HUES6 (cell line): Measurements from ENCODE around the gene PDE10A.

Source experiments
- H3K27ac ChIP-seq: 2 replicates; pipeline ENCODE4 v1.7.0; 2013; ENCODE audit warnings: low read depth, mild to moderate bottlenecking, low read length, inconsistent platforms
- H3K27me3 ChIP-seq: 2 replicates; pipeline ENCODE4 v1.6.1; 2013; ENCODE audit warnings: low read length; ENCODE audit not compliant: control insufficient read depth, insufficient read depth
- H3K36me3 ChIP-seq: 2 replicates; pipeline ENCODE4 v1.6.1; 2013; ENCODE audit warnings: low read length; ENCODE audit not compliant: control insufficient read depth, insufficient read depth
- H3K4me1 ChIP-seq: 2 replicates; pipeline ENCODE4 v1.6.1; 2013; ENCODE audit warnings: low read length; ENCODE audit not compliant: control insufficient read depth, insufficient read depth
- H3K4me3 ChIP-seq: 2 replicates; pipeline ENCODE4 v1.5.1; 2013; ENCODE audit warnings: low read depth, low read length
- H3K9ac ChIP-seq: one replicate; pipeline ENCODE4 v1.6.1; 2013; ENCODE audit warnings: mild to moderate bottlenecking, low read length
- H3K9me3 ChIP-seq: 2 replicates; pipeline ENCODE4 v1.6.1; 2013; ENCODE audit warnings: low read depth, low read length; ENCODE audit not compliant: control insufficient read depth, insufficient read depth

The PDE10A gene

DNA sequence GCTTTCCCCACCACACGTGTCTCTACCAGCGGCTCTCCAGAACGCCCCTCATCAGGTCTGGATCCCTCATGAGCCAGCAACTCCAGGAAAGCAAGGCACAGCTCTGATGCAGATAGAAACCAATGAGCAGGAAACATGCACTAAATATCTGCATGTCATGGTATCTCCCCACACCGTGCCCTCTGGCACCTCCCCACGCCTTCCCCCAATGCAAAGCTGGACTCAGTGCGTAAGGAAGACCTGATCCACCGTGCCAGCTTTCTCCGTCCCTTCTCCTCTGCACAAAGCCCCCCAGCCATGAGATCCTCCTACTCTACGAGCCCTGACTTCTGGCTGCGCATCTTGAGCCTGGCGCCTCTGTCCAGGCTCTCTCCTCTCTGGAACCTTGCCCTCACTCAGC is 9.4 kb downstream of the PDE10A start:
- H3K4me3 ChIP-seq = no peak overlapping the region
- no peak overlapping the region for H3K9ac ChIP-seq
- H3K27ac ChIP-seq = no peak overlapping the region
- peaks cover 23% of the 10 kb centered on the region for H3K4me1 ChIP-seq
- peaks cover 46% of the 10 kb centered on the region for H3K27me3 ChIP-seq
- no peaks in the 10 kb centered on the region for H3K36me3 ChIP-seq
- no peaks in the 10 kb centered on the region for H3K9me3 ChIP-seq

DNA sequence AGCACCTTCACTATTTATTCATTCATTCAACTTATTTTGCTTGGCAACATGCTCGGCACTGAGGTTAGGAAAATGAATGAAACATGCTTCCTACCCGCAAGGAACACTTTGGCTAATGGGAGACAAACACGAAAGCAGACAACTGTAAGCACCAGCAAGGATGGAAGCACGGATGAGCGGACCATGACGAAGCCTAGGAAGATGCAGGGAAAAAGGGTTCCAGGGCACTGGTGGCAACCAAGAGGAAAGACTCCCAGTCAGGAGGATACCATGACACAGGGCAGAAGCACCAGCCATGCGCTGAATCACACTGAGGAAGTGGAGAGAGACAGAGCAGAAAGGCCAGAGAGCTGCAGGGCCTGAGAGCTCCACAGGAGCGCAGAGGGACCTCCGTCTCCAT is 9.8 kb downstream of the PDE10A start:
- Histone ChIP-seq H3K4me3 (no peak overlapping the region), H3K27ac (no peak overlapping the region), H3K4me1 (peaks cover 19% of the 10 kb centered on the region), H3K36me3 (no peaks in the 10 kb centered on the region), H3K9ac (no peak overlapping the region), H3K27me3 (peaks cover 42% of the 10 kb centered on the region), H3K9me3 (no peaks in the 10 kb centered on the region)

DNA sequence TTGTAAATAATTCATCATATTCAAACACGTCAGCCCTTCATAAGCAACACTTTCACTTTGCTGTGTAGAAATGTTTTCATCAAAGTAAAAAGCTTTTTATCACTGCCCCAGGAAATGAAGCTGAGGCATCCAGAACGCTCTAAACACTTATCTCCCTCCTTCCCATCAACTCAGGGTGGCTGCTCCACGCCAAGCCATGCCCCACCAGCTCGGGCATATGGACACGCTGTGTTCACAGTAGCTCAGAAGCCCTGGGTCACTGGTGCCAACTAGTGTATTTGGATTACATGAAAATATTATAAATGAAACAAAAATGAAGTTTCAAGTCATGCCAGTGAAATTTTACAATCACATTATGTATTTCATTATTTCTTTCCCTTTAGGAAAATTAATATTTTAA is 10.3 kb downstream of the PDE10A start:
- Histone ChIP-seq H3K36me3 (no peaks in the 10 kb centered on the region), H3K27me3 (peaks cover 37% of the 10 kb centered on the region), H3K9ac (no peak overlapping the region), H3K9me3 (no peaks in the 10 kb centered on the region), H3K4me3 (no peak overlapping the region), H3K4me1 (peaks cover 15% of the 10 kb centered on the region), H3K27ac (no peak overlapping the region)

DNA sequence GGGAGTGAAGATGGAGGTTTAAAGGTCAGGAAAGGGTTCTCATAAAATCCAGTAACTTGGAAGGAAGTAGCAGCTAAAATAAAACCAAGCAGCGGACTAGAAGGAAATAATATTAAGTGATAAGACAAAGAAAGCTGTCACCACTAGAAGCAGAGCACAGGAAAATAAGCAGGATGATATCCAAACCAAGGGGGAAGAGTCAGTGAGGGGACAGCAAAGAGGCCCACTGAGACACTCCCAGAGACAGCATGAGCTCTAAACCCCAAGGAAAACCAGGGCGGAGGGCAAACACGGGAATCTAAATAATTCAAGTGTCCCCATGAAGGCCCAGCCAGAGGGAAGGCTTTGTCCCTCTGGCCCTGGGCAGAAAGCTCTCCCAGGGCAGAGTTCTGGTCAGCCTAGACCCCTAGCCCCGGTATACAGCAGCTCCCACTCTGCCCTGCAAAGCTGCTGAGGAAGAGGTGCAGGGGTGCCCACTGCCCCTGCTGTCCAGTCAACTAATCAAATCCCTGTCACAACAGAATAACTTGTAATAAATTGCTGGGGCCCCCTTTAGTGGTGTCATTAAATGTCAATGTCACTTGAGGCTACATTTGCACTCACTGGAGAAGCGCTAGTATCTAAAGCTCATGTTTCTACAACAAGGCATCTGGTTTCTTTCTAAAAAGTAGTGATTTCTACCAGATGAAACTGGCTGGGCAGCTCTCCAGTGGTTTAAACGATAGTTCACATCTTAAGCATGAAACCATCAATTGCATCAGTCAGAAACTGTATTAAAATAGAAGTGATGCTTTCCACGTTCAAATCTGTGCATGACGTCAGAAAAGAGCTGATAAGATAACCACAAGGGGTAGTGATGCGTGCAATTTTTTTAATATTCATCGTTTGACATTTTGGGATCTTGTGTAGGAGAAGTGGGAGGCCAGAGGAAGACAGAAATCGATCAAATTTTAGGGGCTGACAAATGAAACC is 13.6 kb downstream of the PDE10A start:
- Histone ChIP-seq H3K36me3 (no peaks in the 10 kb centered on the region), H3K9me3 (no peaks in the 10 kb centered on the region), H3K9ac (no peak overlapping the region), H3K27ac (no peak overlapping the region), H3K4me3 (no peak overlapping the region), H3K27me3 (peaks cover 5% of the 10 kb centered on the region; the same call in 1 of the 2 replicates), H3K4me1 (no peaks in the 10 kb centered on the region)

DNA sequence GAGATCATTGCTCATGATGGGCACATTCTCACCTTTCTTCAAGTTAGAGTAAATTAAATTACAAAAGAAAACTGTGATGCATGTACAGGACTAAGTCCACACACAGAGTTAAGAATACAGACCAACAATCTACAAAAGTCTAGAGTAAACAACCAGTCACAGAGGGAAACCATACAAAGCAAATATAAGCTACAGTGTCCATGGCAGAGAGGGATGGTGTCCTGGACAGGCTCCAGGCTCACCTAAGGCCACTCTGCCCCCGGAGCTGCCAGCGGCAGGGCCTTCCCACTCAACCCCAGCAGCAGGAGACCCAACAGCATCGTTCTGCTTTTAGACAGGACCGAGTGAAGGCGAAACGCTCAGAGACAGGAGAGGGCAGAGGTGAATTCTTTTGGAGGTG is 16.0 kb downstream of the PDE10A start:
- Histone ChIP-seq H3K27ac (no peak overlapping the region), H3K4me1 (no peaks in the 10 kb centered on the region), H3K4me3 (no peak overlapping the region)

DNA sequence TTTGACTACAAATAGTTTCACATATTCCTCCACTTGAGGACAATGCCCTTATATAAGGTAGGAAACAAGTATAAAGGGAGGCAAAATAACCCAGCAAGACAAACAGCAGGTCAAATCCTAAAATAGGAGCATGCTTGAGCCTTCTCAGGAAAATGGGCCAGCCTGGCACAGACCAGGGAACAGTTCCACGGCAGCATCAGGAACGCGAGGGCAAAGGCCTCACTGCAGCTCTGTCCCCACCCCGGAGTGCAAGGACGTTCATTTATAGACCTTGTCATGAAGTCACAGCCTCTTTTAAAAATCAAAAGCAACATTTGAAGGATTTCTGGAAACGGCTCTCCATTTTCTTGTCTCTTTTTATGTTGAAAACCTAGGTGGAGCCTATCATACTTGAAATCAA is 17.1 kb downstream of the PDE10A start:
- no peaks in the 10 kb centered on the region for H3K36me3 ChIP-seq
- no peak overlapping the region for H3K9ac ChIP-seq
- H3K4me1 ChIP-seq = no peaks in the 10 kb centered on the region

More for the DNA sequence above, 16.0 kb downstream of the PDE10A start:
- Histone ChIP-seq H3K9me3 (no peaks in the 10 kb centered on the region), H3K36me3 (no peaks in the 10 kb centered on the region), H3K9ac (no peak overlapping the region), H3K27me3 (no peaks in the 10 kb centered on the region)

DNA sequence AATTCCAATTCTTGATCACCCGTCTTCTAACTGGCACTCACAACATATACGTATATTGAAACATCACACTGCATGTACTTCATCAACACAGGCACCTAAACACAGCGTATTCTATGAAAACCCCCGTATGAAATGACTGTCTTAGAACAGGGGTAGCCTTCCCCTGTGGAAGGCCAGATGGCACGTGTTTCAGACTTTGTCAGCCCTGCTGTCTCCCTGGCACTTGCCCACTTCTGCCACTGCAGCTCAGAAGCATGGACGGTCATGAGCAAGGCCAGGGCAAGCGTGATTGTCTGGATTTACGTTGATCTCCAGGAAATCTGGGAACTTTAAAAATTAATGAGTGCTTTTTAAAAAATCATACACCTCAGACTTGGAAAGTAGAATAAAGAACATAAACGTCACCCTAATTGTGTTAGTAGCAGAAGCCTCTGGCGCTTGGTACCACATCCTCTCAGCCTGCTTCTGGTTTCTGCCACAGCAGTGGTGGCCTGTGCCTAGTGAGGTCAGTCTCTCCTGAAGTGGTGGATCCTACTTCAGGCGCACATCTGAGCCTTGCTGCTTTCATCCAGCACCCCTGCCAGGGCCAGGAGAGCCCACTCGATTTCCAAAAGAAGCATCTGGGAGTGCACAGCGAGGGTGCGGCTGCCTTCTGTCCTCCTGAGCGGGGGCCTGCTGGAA is 18.3 kb downstream of the PDE10A start:
- Histone ChIP-seq H3K36me3 (no peaks in the 10 kb centered on the region), H3K9me3 (no peaks in the 10 kb centered on the region), H3K27me3 (no peaks in the 10 kb centered on the region), H3K27ac (no peak overlapping the region), H3K4me1 (no peaks in the 10 kb centered on the region), H3K9ac (no peak overlapping the region), H3K4me3 (no peak overlapping the region)

More for the DNA sequence above, 17.1 kb downstream of the PDE10A start:
- Histone ChIP-seq H3K27ac (no peak overlapping the region), H3K9me3 (no peaks in the 10 kb centered on the region), H3K4me3 (no peak overlapping the region), H3K27me3 (no peaks in the 10 kb centered on the region)

DNA sequence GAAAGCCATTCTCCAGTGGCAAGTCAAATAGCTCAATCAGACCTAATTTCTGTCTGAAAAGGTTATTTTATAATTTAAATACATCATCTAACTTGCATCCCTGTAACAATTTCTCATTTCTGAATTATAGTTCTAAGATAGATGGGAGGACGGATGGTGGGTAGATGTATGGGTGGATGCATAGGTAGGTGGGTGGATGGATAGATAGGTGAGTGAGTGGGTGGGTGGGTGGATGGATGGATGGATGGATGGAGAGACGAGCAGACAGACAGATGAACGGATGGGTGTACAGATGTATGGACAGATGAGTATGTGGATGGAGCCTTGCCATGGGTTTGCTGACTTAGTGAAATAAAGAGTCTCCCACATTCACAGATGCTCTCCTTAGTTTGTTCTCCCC is 20.0 kb downstream of the PDE10A start:
- Histone ChIP-seq H3K27ac (no peak overlapping the region), H3K27me3 (no peaks in the 10 kb centered on the region), H3K36me3 (no peaks in the 10 kb centered on the region), H3K9ac (no peak overlapping the region), H3K4me1 (peaks cover 8% of the 10 kb centered on the region), H3K9me3 (no peaks in the 10 kb centered on the region), H3K4me3 (no peak overlapping the region)

DNA sequence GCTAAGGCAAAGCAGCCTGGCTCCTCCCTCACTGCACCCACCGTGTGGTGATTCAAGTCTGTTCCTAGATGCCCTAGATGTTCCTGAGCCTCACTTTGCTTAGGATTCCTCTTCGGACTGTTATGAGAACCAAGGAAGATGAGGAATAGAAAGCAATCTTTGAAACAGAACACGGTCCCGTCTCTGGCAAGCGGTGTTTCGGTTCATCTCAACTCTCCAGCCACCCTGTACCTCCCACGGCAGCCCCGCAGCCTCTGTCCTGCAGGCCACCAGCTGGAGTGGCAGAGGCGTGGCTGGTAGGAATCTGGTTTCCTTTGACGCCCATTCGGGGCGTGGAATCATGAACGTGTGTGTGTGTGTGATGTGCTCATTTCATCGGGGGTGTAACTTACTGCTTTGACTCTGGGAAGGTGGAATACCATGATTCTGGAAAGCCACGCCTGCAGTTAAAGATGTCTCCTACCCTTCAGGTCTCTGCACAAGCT is 21.3 kb downstream of the PDE10A start:
- no peaks in the 10 kb centered on the region for H3K9me3 ChIP-seq
- no peak overlapping the region for H3K27ac ChIP-seq
- H3K27me3 ChIP-seq = no peaks in the 10 kb centered on the region
- H3K9ac ChIP-seq = no peak overlapping the region
- no peak overlapping the region for H3K4me3 ChIP-seq
- H3K4me1 ChIP-seq = peaks cover 21% of the 10 kb centered on the region
- no peaks in the 10 kb centered on the region for H3K36me3 ChIP-seq

DNA sequence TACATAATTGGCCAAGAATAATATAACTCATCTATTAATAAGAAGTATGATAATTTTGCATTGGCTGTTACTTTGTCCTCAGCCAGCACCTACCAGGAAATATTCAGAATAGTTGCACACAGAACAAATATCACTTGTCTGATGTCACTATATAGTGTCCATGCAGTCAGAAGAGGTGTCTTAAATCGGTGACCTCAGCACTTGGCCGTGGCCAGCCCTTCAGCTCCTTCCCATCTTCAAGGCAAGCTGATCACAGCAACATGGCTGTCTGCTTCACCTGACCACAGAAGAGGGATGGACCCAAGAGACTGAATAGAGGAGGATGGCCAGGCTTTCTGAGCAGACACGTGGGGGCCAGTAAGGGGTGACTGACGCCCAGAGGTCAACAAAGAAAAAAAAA is 22.2 kb downstream of the PDE10A start:
- H3K27ac ChIP-seq = no peak overlapping the region
- H3K36me3 ChIP-seq = no peaks in the 10 kb centered on the region
- no peak overlapping the region for H3K9ac ChIP-seq
- H3K4me1 ChIP-seq = peaks cover 30% of the 10 kb centered on the region
- no peak overlapping the region for H3K4me3 ChIP-seq
- H3K27me3 ChIP-seq = no peaks in the 10 kb centered on the region
- no peaks in the 10 kb centered on the region for H3K9me3 ChIP-seq

DNA sequence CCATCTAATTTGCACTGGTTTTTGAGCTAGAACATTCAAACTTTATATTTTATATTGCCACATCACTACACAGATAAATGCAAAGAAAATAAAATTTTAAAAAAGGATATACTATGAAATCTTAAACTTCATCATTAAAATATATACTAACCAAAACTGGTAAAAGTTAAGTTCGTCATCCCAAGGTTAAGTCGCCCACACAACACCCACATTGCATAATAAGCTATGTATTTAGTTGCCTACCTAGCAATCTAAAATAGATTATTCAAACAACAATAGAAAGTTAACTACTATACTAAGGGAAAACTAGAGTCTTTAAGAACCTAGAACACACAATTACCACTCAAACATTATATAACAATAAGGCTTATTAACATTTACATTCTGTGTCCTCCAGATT is 24.5 kb downstream of the PDE10A start:
- Histone ChIP-seq H3K9me3 (no peaks in the 10 kb centered on the region), H3K9ac (no peak overlapping the region), H3K4me3 (no peak overlapping the region), H3K36me3 (no peaks in the 10 kb centered on the region), H3K4me1 (peaks cover 33% of the 10 kb centered on the region), H3K27me3 (no peaks in the 10 kb centered on the region), H3K27ac (no peak overlapping the region)
